GM19099 (cell line): ENCODE measurements around the gene NREP.

Source experiments
- POLR2A ChIP-seq: IDR thresholded peaks from 3 replicates; pipeline ENCODE4 v1.6.1; 2011; ENCODE audit warnings: low read depth; ENCODE audit not compliant: insufficient read length; ENCODE audit errors: extremely low read depth

NREP gene

GRCh38 chr5:111728941-111729340 is 28.1 kb downstream of the NREP start:
- TF ChIP-seq POLR2A: no peak

GRCh38 chr5:111726986-111727385 is 30.0 kb downstream of the NREP start:
- no peak for TF ChIP-seq POLR2A

- TF ChIP-seq POLR2A: no peak
Measured at GRCh38 chr5:111722140-111722539, 34.9 kb downstream of the NREP start.

- no peak for TF ChIP-seq POLR2A
Measured at GRCh38 chr5:111720333-111720890, 36.6 kb downstream of the NREP start.

GRCh38 chr5:111719773-111720172 is 37.2 kb downstream of the NREP start:
- TF ChIP-seq POLR2A: no peak

- TF ChIP-seq POLR2A: no peak
Measured at GRCh38 chr5:111707630-111708164, 49.3 kb downstream of the NREP start.

GRCh38 chr5:111706345-111706744 is 50.6 kb downstream of the NREP start:
- TF ChIP-seq POLR2A: no peak

- no peak for TF ChIP-seq POLR2A
Measured at GRCh38 chr5:111704452-111705085, 52.4 kb downstream of the NREP start.

DNA sequence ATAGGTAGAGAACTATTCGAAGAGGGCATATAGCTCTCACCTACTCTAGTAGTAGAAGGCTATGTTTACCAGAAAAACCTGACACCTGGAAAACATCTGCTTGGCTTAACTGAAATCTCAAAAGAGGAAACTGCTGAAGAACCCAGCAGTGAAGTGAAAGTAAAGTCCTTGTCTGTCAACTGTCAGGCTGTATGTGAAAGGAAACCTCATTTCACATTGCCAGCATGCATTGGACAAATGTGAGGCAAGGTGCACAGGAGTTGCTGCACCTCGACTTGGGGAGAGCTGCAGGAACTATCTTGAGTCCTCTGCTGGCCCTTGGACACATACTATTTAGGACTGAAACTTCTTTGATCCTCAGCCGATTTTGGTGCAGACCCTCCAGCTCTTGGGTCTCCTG is 53.3 kb downstream of the NREP start:
- no peak for TF ChIP-seq POLR2A

- TF ChIP-seq POLR2A: no peak
Measured at GRCh38 chr5:111699976-111700375, 57.0 kb downstream of the NREP start.

DNA sequence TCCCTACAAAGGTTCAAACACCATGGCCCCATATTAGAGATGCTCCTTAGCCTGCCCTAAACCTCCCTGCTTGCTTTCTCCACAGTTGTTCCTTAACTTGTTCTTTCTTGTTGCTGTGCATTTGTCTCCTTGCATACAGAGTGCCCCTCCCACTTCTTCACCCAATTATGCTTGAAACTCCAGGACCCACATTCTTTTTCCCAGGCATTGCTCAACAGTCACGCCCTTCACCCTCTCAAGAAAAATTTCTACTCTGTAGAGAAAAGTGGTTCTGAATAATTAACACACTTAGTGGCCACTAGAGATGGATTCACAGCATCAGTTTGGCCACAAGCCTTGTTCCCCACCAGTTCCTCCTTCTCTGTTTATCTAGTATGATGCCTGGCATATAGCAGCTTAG is 57.7 kb downstream of the NREP start:
- no peak for TF ChIP-seq POLR2A

- TF ChIP-seq POLR2A: no peak
Measured at GRCh38 chr5:111697881-111698757, 58.9 kb downstream of the NREP start.

DNA sequence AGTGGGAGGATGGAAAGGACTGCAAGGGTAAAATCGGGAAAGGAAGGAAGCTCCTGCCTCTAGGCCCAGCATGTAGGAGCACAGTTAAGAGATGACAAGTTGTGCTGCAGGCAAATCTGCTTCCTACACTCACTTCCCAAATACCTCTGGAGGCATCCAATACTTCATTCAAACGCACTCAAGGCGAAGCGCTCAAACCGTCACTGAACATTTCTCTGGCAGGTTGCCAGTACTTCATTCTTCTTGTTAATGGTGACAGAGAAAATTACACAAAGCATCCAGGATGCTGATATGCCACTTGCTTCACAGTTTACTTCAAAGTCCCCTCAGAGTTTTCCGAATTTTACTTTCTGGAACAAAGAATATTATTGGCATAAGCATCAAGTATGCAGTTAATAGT is 59.8 kb downstream of the NREP start:
- no peak for TF ChIP-seq POLR2A

DNA sequence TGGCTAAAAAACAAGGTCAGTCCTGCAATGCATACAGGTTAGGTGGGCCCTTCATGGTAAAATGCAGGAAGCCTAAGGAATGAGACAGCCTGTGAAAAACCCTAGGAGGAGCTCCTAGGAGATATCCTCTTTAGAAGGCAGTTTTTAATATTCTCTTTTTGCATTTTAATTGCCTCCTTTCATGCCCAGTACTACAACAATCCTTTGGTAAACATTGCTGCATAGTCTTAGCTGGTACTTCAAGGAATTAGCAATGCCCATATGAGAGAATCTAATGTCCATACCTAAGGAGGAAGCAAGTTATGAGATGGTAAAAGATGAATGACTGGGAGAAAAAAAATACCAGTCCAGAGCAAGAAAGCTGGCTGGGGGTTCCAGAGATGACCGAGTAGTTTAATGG is 61.0 kb downstream of the NREP start:
- no peak for TF ChIP-seq POLR2A

DNA sequence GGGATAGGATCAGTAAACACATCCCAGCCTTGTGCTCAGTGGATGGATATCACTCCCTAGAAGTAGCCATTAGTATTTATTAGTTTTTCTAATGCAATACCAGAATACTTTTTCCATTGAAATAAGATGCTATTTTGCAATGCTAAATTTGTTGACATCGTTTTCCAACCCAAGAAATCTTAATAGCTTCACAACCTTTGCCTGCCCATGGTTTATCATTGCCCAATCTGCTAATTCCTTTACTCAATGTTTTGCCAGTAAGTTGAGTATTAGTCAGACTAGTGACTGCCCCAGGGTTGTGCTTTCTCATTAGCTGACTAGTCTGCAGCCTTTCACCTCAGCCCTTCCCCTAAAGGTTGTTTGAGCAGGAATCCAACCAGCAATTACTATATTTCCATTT is 62.9 kb downstream of the NREP start:
- TF ChIP-seq POLR2A: no peak

GRCh38 chr5:111691914-111692313 is 65.1 kb downstream of the NREP start:
- no peak for TF ChIP-seq POLR2A
